SK-N-MC (cell line): ENCODE measurements around the gene CCDC3.

Experiments used
- EZH2 ChIP-seq: fragments of 200-600 bp; sonication (generic); IDR thresholded peaks from one replicate; pipeline ENCODE4 v1.6.1; 2017; ENCODE audit warnings: antibody characterized with exemption
- FOXP2 ChIP-seq: optimal IDR thresholded peaks from 2 replicates; pipeline ENCODE3; 2011; ENCODE audit warnings: mild to moderate bottlenecking, moderate library complexity; ENCODE audit not compliant: insufficient read depth; ENCODE audit errors: extremely low read length, control extremely low read depth
- POLR2AphosphoS5 ChIP-seq: IDR thresholded peaks from 2 replicates; pipeline ENCODE4 v1.6.1; 2012; ENCODE audit warnings: mild to moderate bottlenecking, low read depth, low read length, borderline replicate concordance

DNA sequence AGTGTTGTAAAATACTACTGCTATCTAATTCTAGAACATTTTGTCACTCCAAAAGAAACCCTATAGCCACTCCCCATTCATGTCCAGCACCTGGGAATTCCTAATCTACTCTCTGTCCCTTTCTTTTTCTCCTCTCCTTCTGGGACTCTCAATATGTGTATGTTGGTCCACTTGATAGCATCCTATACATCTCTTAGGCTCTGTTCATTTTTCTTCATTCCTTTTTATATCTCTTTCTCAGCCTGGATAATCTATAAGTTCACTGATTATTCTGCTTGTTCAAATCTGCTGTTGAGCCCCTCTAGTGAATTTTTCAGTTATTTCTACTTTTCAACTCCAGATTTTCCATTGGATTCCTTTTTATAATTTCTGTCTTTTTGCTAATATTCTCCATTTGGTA lies 108.6 kb downstream of the CCDC3 start:
- no peak for TF ChIP-seq EZH2
- no peak for TF ChIP-seq POLR2AphosphoS5
- no peak for TF ChIP-seq FOXP2
